ENCODE results near the gene STAB1.

The STAB1 gene

GRCh38 chr3:52477796-52478095 lies 17.4 kb upstream of the STAB1 start:
- Histone ChIP-seq H3K27ac (replicated peaks) (no peak overlapping the region; the same call in 1 of the 2 replicates), H3K4me3 (replicated peaks; ENCODE audit: insufficient read depth, low read length) (no peak overlapping the region), H3K27me3 (ENCODE audit: insufficient read depth, poor library complexity, severe bottlenecking) (no peaks in the 10 kb centered on the region)
- DNase-seq (ENCODE audit: low read depth in 1 of 2, low spot score in 1 of 2): no peak
- TF ChIP-seq REST (IDR thresholded peaks at IDR 0.05; ENCODE audit: insufficient replicate concordance, low read depth): no peak
- TF ChIP-seq POLR2AphosphoS5 (IDR thresholded peaks at IDR 0.05; ENCODE audit: low read depth): no peak
- no peak for TF ChIP-seq CTCF (IDR thresholded peaks at IDR 0.05; ENCODE audit: insufficient read depth, low read length)
- no peak for TF ChIP-seq SPI1 (IDR thresholded peaks at IDR 0.05; ENCODE audit: borderline replicate concordance, low read depth)
- no peak for TF ChIP-seq GABPA (IDR thresholded peaks at IDR 0.05; ENCODE audit: low read depth)

GRCh38 chr3:52479037-52479876 lies 15.9 kb upstream of the STAB1 start:
- Histone ChIP-seq H3K27me3 (ENCODE audit: insufficient read depth, poor library complexity, severe bottlenecking) (no peaks in the 10 kb centered on the region), H3K27ac (replicated peaks) (no peak overlapping the region), H3K4me3 (replicated peaks; ENCODE audit: insufficient read depth, low read length) (no peak overlapping the region)
- TF ChIP-seq CTCF (IDR thresholded peaks at IDR 0.05; ENCODE audit: insufficient read depth, low read length) (no peak), GABPA (IDR thresholded peaks at IDR 0.05; ENCODE audit: low read depth) (no peak), REST (IDR thresholded peaks at IDR 0.05; ENCODE audit: insufficient replicate concordance, low read depth) (no peak), POLR2AphosphoS5 (IDR thresholded peaks at IDR 0.05; ENCODE audit: low read depth) (0 out of 2 replicates have a peak, but pooled peaks have one; percentile 12), SPI1 (IDR thresholded peaks at IDR 0.05; ENCODE audit: borderline replicate concordance, low read depth) (no peak)
- DNase-seq (ENCODE audit: low read depth in 1 of 2, low spot score in 1 of 2): no peak

GRCh38 chr3:52479877-52480575 lies 15.1 kb upstream of the STAB1 start:
- DNase-seq (ENCODE audit: low read depth in 1 of 2, low spot score in 1 of 2): no peak
- TF ChIP-seq SPI1 (IDR thresholded peaks at IDR 0.05; ENCODE audit: borderline replicate concordance, low read depth): no peak
- no peak for TF ChIP-seq REST (IDR thresholded peaks at IDR 0.05; ENCODE audit: insufficient replicate concordance, low read depth)
- no peak for TF ChIP-seq GABPA (IDR thresholded peaks at IDR 0.05; ENCODE audit: low read depth)
- TF ChIP-seq POLR2AphosphoS5 (IDR thresholded peaks at IDR 0.05; ENCODE audit: low read depth): no peak
- no peak for TF ChIP-seq CTCF (IDR thresholded peaks at IDR 0.05; ENCODE audit: insufficient read depth, low read length)
- H3K27ac ChIP-seq (replicated peaks): no peak overlapping the region
- H3K27me3 ChIP-seq (ENCODE audit: insufficient read depth, poor library complexity, severe bottlenecking): no peaks in the 10 kb centered on the region
- H3K4me3 ChIP-seq (replicated peaks; ENCODE audit: insufficient read depth, low read length): no peak overlapping the region

Data from HL-60 (cell line).